ENCODE results near the gene CTBP2.

The CTBP2 gene

GRCh38 chr10:125024497-125025234, 135.7 kb downstream of the CTBP2 start:
- no peak for TF ChIP-seq CTCF (IDR thresholded peaks at IDR 0.05; ENCODE audit: low read depth, low read length, missing control alignments)
- H3K4me3 ChIP-seq (ENCODE audit: low read depth, low read length) = no peak overlapping the region
- in situ Hi-C loops (cut with HindIII; ENCODE audit: low sequenced_read_pairs) = no loop called here
- no peak for DNase-seq (ENCODE audit: low read depth)

- H3K4me3 ChIP-seq (ENCODE audit: low read depth, low read length) = no peak overlapping the region
- DNase-seq (ENCODE audit: low read depth) = no peak
- no peak for TF ChIP-seq CTCF (IDR thresholded peaks at IDR 0.05; ENCODE audit: low read depth, low read length, missing control alignments)
- in situ Hi-C loops (cut with HindIII; ENCODE audit: low sequenced_read_pairs) = no loop called here
Observed at GRCh38 chr10:125023862-125024496, 136.4 kb downstream of the CTBP2 start.

GRCh38 chr10:125023255-125023654, 137.1 kb downstream of the CTBP2 start:
- TF ChIP-seq CTCF (IDR thresholded peaks at IDR 0.05; ENCODE audit: low read depth, low read length, missing control alignments) = no peak
- DNase-seq (ENCODE audit: low read depth) = no peak
- in situ Hi-C loops (cut with HindIII; ENCODE audit: low sequenced_read_pairs) = no loop called here
- no peak overlapping the region for H3K4me3 ChIP-seq (ENCODE audit: low read depth, low read length)

GRCh38 chr10:125022671-125023070, 137.7 kb downstream of the CTBP2 start:
- in situ Hi-C loops (cut with HindIII; ENCODE audit: low sequenced_read_pairs) = no loop called here
- no peak for TF ChIP-seq CTCF (IDR thresholded peaks at IDR 0.05; ENCODE audit: low read depth, low read length, missing control alignments)
- no peak for DNase-seq (ENCODE audit: low read depth)
- H3K4me3 ChIP-seq (ENCODE audit: low read depth, low read length) = no peak overlapping the region

- TF ChIP-seq CTCF (IDR thresholded peaks at IDR 0.05; ENCODE audit: low read depth, low read length, missing control alignments) = no peak
- no peak overlapping the region for H3K4me3 ChIP-seq (ENCODE audit: low read depth, low read length)
- in situ Hi-C loops (cut with HindIII; ENCODE audit: low sequenced_read_pairs) = no loop called here
- DNase-seq (ENCODE audit: low read depth) = no peak
Observed at GRCh38 chr10:125021686-125022344, 138.5 kb downstream of the CTBP2 start.

GRCh38 chr10:125020871-125021270, 139.5 kb downstream of the CTBP2 start:
- DNase-seq (ENCODE audit: low read depth) = no peak
- no peak for TF ChIP-seq CTCF (IDR thresholded peaks at IDR 0.05; ENCODE audit: low read depth, low read length, missing control alignments)
- in situ Hi-C loops (cut with HindIII; ENCODE audit: low sequenced_read_pairs) = no loop called here
- H3K4me3 ChIP-seq (ENCODE audit: low read depth, low read length) = no peak overlapping the region
